Measurements from ENCODE around the gene LAIR1. TPM values are rescaled to one million over a fixed set of nuclear protein-coding genes. Genes with fewer than 3 reads are reported as not detected.

LAIR1 gene
- total and polyA plus RNA-seq, 2 experiments from 2014 or later: 0.20 to 2.2 TPM

GRCh38 chr19:54311486-54311885 is 53.2 kb downstream of the LAIR1 start:
- H3K27me3 ChIP-seq: no peaks in the 10 kb centered on the region
- H3K4me1 ChIP-seq (ENCODE audit: insufficient read depth): no peaks in the 10 kb centered on the region
- DNase-seq (ENCODE audit: low spot score): no peak
- no peaks in the 10 kb centered on the region for H4K20me1 ChIP-seq (ENCODE audit: insufficient read depth, poor library complexity, severe bottlenecking)
- H3K4me3 ChIP-seq: no peak overlapping the region
- H3K9me2 ChIP-seq (replicated peaks; ENCODE audit: insufficient read depth): no peaks in the 10 kb centered on the region
- H3K36me3 ChIP-seq (replicated peaks; ENCODE audit: insufficient read depth, low read depth): no peaks in the 10 kb centered on the region
- TF ChIP-seq EZH2 (IDR thresholded peaks at IDR 0.05; ENCODE audit: borderline replicate concordance): no peak
- no peak for TF ChIP-seq CTCF (IDR thresholded peaks at IDR 0.05; ENCODE audit: poor library complexity)
- no peak for TF ChIP-seq EZH2phosphoT487 (IDR thresholded peaks at IDR 0.05; ENCODE audit: low read depth, severe bottlenecking, unreplicated experiment)
- H3K27ac ChIP-seq: no peak overlapping the region
- WGBS (ENCODE audit: low lambda C conversion rate, missing lambda C conversion rate): 75% methylated on average over 4 of the region's 5 CpGs
- H3K9me3 ChIP-seq (ENCODE audit: low read depth): no peaks in the 10 kb centered on the region
- H3K4me2 ChIP-seq: no peak overlapping the region
- no peak overlapping the region for H2AFZ ChIP-seq
- no peaks in the 10 kb centered on the region for H3K79me2 ChIP-seq

- Histone ChIP-seq H3K27ac (no peak overlapping the region), H2AFZ (no peak overlapping the region), H3K9me3 (ENCODE audit: low read depth) (no peaks in the 10 kb centered on the region), H3K9me2 (replicated peaks; ENCODE audit: insufficient read depth) (no peaks in the 10 kb centered on the region), H3K4me3 (no peak overlapping the region), H3K36me3 (replicated peaks; ENCODE audit: insufficient read depth, low read depth) (no peaks in the 10 kb centered on the region), H3K4me2 (no peak overlapping the region), H3K4me1 (ENCODE audit: insufficient read depth) (no peaks in the 10 kb centered on the region), H4K20me1 (ENCODE audit: insufficient read depth, poor library complexity, severe bottlenecking) (no peaks in the 10 kb centered on the region), H3K79me2 (no peaks in the 10 kb centered on the region), H3K27me3 (no peaks in the 10 kb centered on the region)
- TF ChIP-seq EZH2phosphoT487 (IDR thresholded peaks at IDR 0.05; ENCODE audit: low read depth, severe bottlenecking, unreplicated experiment): no peak
- TF ChIP-seq EZH2 (IDR thresholded peaks at IDR 0.05; ENCODE audit: borderline replicate concordance): no peak
- TF ChIP-seq CTCF (IDR thresholded peaks at IDR 0.05; ENCODE audit: poor library complexity): no peak
- no peak for DNase-seq (ENCODE audit: low spot score)
- 71% methylated on average over 5 of the region's 5 CpGs for WGBS (ENCODE audit: low lambda C conversion rate, missing lambda C conversion rate)
These were observed 54.2 kb downstream of the LAIR1 start for GRCh38 chr19:54310543-54310942.

GRCh38 chr19:54309811-54310210 is 54.9 kb downstream of the LAIR1 start:
- no peak for DNase-seq (ENCODE audit: low spot score)
- Histone ChIP-seq H3K27ac (no peak overlapping the region), H3K27me3 (no peaks in the 10 kb centered on the region), H3K9me2 (replicated peaks; ENCODE audit: insufficient read depth) (no peaks in the 10 kb centered on the region), H2AFZ (no peak overlapping the region), H3K4me2 (no peak overlapping the region), H3K4me1 (ENCODE audit: insufficient read depth) (no peaks in the 10 kb centered on the region), H3K79me2 (no peaks in the 10 kb centered on the region), H3K4me3 (no peak overlapping the region), H3K9me3 (ENCODE audit: low read depth) (no peaks in the 10 kb centered on the region), H4K20me1 (ENCODE audit: insufficient read depth, poor library complexity, severe bottlenecking) (no peaks in the 10 kb centered on the region), H3K36me3 (replicated peaks; ENCODE audit: insufficient read depth, low read depth) (no peaks in the 10 kb centered on the region)
- no peak for TF ChIP-seq CTCF (IDR thresholded peaks at IDR 0.05; ENCODE audit: poor library complexity)
- no peak for TF ChIP-seq EZH2 (IDR thresholded peaks at IDR 0.05; ENCODE audit: borderline replicate concordance)
- TF ChIP-seq EZH2phosphoT487 (IDR thresholded peaks at IDR 0.05; ENCODE audit: low read depth, severe bottlenecking, unreplicated experiment): no peak
- WGBS (ENCODE audit: low lambda C conversion rate, missing lambda C conversion rate): 78% methylated on average over 12 of the region's 12 CpGs

Data from hepatocyte (in vitro differentiated cells).